H9 (cell line): ENCODE results near the gene SRGN. TPM values are rescaled to one million over a fixed set of nuclear protein-coding genes. Genes with fewer than 3 reads are reported as not detected.

Experiments used
- DNase-seq: peaks from one replicate; pipeline ENCODE4 v3.0.0-alpha.2; 2017
- H2AFZ ChIP-seq: one replicate; pipeline ENCODE4 v1.6.1; 2013; ENCODE audit warnings: mild to moderate bottlenecking, low read length, control low read depth, moderate library complexity
- H2AK5ac ChIP-seq: 2 replicates; pipeline ENCODE4 v1.6.1; 2013; ENCODE audit warnings: low read length, control low read depth, mixed read lengths; ENCODE audit not compliant: insufficient read length
- H2BK120ac ChIP-seq: one replicate; pipeline ENCODE4 v1.6.1; 2013; ENCODE audit warnings: low read depth, mild to moderate bottlenecking, low read length, control low read depth, inconsistent platforms; ENCODE audit not compliant: poor library complexity, severe bottlenecking
- H2BK12ac ChIP-seq: 2 replicates; pipeline ENCODE4 v1.6.1; 2013; ENCODE audit warnings: low read length, control low read depth, mixed read lengths, low read depth; ENCODE audit not compliant: insufficient read length
- H2BK15ac ChIP-seq: 2 replicates; pipeline ENCODE4 v1.6.1; 2013; ENCODE audit warnings: low read depth, low read length, control low read depth
- H2BK20ac ChIP-seq: one replicate; pipeline ENCODE4 v1.6.1; 2013; ENCODE audit warnings: low read depth, mild to moderate bottlenecking, low read length, control low read depth, inconsistent platforms; ENCODE audit not compliant: poor library complexity, severe bottlenecking
- H2BK5ac ChIP-seq: 2 replicates; pipeline ENCODE4 v1.6.1; 2013; ENCODE audit warnings: low read length, control low read depth, mixed read lengths; ENCODE audit not compliant: insufficient read length
- H3K14ac ChIP-seq: 2 replicates; pipeline ENCODE4 v1.6.1; 2013; ENCODE audit warnings: low read length, control low read depth; ENCODE audit not compliant: insufficient read depth
- H3K18ac ChIP-seq: 2 replicates; pipeline ENCODE4 v1.6.1; 2013; ENCODE audit warnings: low read depth, mild to moderate bottlenecking, mixed read lengths, low read length, control low read depth; ENCODE audit not compliant: insufficient read length
- H3K23ac ChIP-seq: 2 replicates; pipeline ENCODE4 v1.6.1; 2013; ENCODE audit warnings: low read length, control low read depth, mixed read lengths, low read depth; ENCODE audit not compliant: insufficient read length
- H3K23me2 ChIP-seq: 2 replicates; pipeline ENCODE4 v1.6.1; 2013; ENCODE audit warnings: low read depth, mild to moderate bottlenecking, mixed read lengths, low read length, control low read depth; ENCODE audit not compliant: insufficient read length, poor library complexity, severe bottlenecking
- H3K27ac ChIP-seq: 2 replicates; pipeline ENCODE4 v1.5.1; 2013; ENCODE audit warnings: low read length, control low read depth, mixed read lengths, low read depth; ENCODE audit not compliant: insufficient read length
- H3K27me3 ChIP-seq: 2 replicates; pipeline ENCODE4 v1.6.1; 2013; ENCODE audit warnings: low read length, control low read depth, inconsistent platforms; ENCODE audit not compliant: insufficient read depth
- H3K4ac ChIP-seq: 2 replicates; pipeline ENCODE4 v1.6.1; 2013; ENCODE audit warnings: low read depth, mild to moderate bottlenecking, control low read depth, inconsistent platforms, low read length, moderate library complexity
- H3K4me1 ChIP-seq: 2 replicates; pipeline ENCODE4 v1.6.1; 2013; ENCODE audit warnings: low read length, control low read depth, inconsistent platforms; ENCODE audit not compliant: insufficient read depth
- H3K4me2 ChIP-seq: 2 replicates; pipeline ENCODE4 v1.6.1; 2013; ENCODE audit warnings: low read length, control low read depth, mixed read lengths; ENCODE audit not compliant: insufficient read length, insufficient read depth
- H3K56ac ChIP-seq: 2 replicates; pipeline ENCODE4 v1.6.1; 2013; ENCODE audit warnings: low read depth, mild to moderate bottlenecking, mixed read lengths, low read length, control low read depth; ENCODE audit not compliant: insufficient read length
- H3K79me1 ChIP-seq: 2 replicates; pipeline ENCODE4 v1.6.1; 2013; ENCODE audit warnings: low read depth, mild to moderate bottlenecking, moderate library complexity, low read length, control low read depth, inconsistent platforms; ENCODE audit not compliant: insufficient read depth, poor library complexity, severe bottlenecking
- H3K79me2 ChIP-seq: 2 replicates; pipeline ENCODE4 v1.6.1; 2013; ENCODE audit warnings: low read length, control low read depth, inconsistent platforms; ENCODE audit not compliant: insufficient read depth
- H3K9ac ChIP-seq: 2 replicates; pipeline ENCODE4 v1.6.1; 2013; ENCODE audit warnings: low read length, control low read depth, mixed read lengths; ENCODE audit not compliant: insufficient read length; ENCODE audit errors: extremely low read depth
- H3K9me3 ChIP-seq: one replicate; pipeline ENCODE4 v1.6.1; 2013; ENCODE audit warnings: low read depth, low read length, inconsistent platforms; ENCODE audit not compliant: control insufficient read depth
- H3T11ph ChIP-seq: one replicate; pipeline ENCODE4 v1.6.1; 2013; ENCODE audit warnings: mild to moderate bottlenecking, low read length, control low read depth, inconsistent platforms
- H4K20me1 ChIP-seq: one replicate; pipeline ENCODE4 v1.6.1; 2013; ENCODE audit not compliant: control insufficient read depth, insufficient read length, insufficient read depth
- H4K5ac ChIP-seq: 2 replicates; pipeline ENCODE4 v1.6.1; 2013; ENCODE audit warnings: low read depth, mild to moderate bottlenecking, mixed read lengths, low read length, control low read depth; ENCODE audit not compliant: insufficient read length
- H4K8ac ChIP-seq: replicated peaks from 2 replicates; pipeline ENCODE4 v1.6.1; 2013; ENCODE audit warnings: low read length, control low read depth, mixed read lengths, low read depth; ENCODE audit not compliant: insufficient read length
- H4K91ac ChIP-seq: 2 replicates; pipeline ENCODE4 v1.6.1; 2013; ENCODE audit warnings: low read depth, mild to moderate bottlenecking, moderate library complexity, mixed read lengths, low read length, control low read depth; ENCODE audit not compliant: insufficient read length
- H3K27ac Mint-ChIP-seq, 3 experiments: 2 replicates in 2 of 3; 3 replicates in 1 of 3; pipeline ENCODE4 v1.8.0; 2020 to 2021; ENCODE audit warnings: mixed read lengths in 3 of 3, mild to moderate bottlenecking in 1 of 3, moderate library complexity in 1 of 3
- H3K27me3 Mint-ChIP-seq: 2 replicates; pipeline ENCODE4 v1.8.0; 2021; ENCODE audit warnings: low read depth, mild to moderate bottlenecking, moderate library complexity, mixed read lengths
- H3K36me3 Mint-ChIP-seq, 3 experiments: 2 replicates in 2 of 3; 3 replicates in 1 of 3; pipeline ENCODE4 v1.8.0; 2020 to 2021; ENCODE audit warnings: low read depth in 3 of 3, mixed read lengths in 3 of 3; ENCODE audit not compliant: insufficient read depth in 1 of 3
- H3K4me1 Mint-ChIP-seq, 2 experiments: 2 replicates each; pipeline ENCODE4 v1.8.0; 2020; ENCODE audit warnings: mixed read lengths in 2 of 2
- H3K4me3 Mint-ChIP-seq, 2 experiments: 2 replicates in 1 of 2; 3 replicates in 1 of 2; pipeline ENCODE4 v1.8.0; 2020 to 2021; ENCODE audit warnings: mild to moderate bottlenecking in 2 of 2, mixed read lengths in 2 of 2, moderate library complexity in 1 of 2
- H3K9me3 Mint-ChIP-seq, 2 experiments: 2 replicates in 1 of 2; 3 replicates in 1 of 2; pipeline ENCODE4 v1.8.0; 2020; ENCODE audit warnings: mild to moderate bottlenecking in 2 of 2, mixed read lengths in 2 of 2, moderate library complexity in 1 of 2
- WGBS: extraction: QIAGEN DNeasy Blood & Tissue Kit; methylation state at CpG from one replicate; pipeline ENCODE4 v1.1.7; 2013; ENCODE audit warnings: missing lambda C conversion rate, low lambda C conversion rate, mixed read lengths; ENCODE audit not compliant: insufficient read length; ENCODE audit errors: extremely low coverage; 5-methylcytosine and 5-hydroxymethylcytosine counted together
- total RNA-seq: library from RNA; stranded (reverse); gene quantifications from 2 replicates; pipeline ENCODE4 v1.2.1, GENCODE V29; 2021
- TF ChIP-seq, protein P1 (sequence below): fragments of 200-600 bp; sonication (generic); conservative IDR thresholded peaks from 3 replicates; pipeline ENCODE4 v1.8.0; 2021; ENCODE audit warnings: antibody characterized with exemption, mild to moderate bottlenecking

SRGN gene
- total RNA-seq, 1 experiment from 2014 or later: not detected

DNA sequence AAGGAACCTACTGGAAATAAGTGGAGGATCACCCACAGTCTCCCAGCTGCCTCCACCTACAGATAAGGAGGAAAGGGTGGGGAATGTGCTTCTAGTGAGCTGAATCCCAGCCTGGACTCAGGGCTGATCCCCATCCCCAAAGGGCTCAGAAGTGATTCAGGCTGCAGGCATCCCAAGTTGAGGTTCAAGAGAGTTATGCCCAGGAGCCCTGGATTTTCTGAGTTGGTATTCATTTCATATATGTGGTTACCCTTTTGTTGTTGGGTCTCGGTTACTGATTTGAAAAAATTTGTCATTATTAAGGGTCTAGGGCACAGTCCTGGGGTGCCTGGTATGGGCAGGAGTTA is 30.0 kb upstream of the SRGN start:
- no peak for DNase-seq
- no peak overlapping the region for H3T11ph ChIP-seq
- H2BK15ac ChIP-seq: no peak overlapping the region
- H2BK120ac ChIP-seq: no peak overlapping the region
- H2AK5ac ChIP-seq: no peak overlapping the region
- no peak overlapping the region for H3K18ac ChIP-seq
- no peaks in the 10 kb centered on the region; a peak in 1 of 5 replicates for H3K9me3 Mint-ChIP-seq
- no peak overlapping the region for H3K9ac ChIP-seq
- H3K27ac ChIP-seq: no peak overlapping the region
- peaks cover 13 to 21% of the 10 kb centered on the region in 2 experiments for H3K4me1 Mint-ChIP-seq
- H3K23ac ChIP-seq: no peak overlapping the region
- peaks cover 5% of the 10 kb centered on the region for H3K27me3 Mint-ChIP-seq
- TF ChIP-seq, protein P1, sequence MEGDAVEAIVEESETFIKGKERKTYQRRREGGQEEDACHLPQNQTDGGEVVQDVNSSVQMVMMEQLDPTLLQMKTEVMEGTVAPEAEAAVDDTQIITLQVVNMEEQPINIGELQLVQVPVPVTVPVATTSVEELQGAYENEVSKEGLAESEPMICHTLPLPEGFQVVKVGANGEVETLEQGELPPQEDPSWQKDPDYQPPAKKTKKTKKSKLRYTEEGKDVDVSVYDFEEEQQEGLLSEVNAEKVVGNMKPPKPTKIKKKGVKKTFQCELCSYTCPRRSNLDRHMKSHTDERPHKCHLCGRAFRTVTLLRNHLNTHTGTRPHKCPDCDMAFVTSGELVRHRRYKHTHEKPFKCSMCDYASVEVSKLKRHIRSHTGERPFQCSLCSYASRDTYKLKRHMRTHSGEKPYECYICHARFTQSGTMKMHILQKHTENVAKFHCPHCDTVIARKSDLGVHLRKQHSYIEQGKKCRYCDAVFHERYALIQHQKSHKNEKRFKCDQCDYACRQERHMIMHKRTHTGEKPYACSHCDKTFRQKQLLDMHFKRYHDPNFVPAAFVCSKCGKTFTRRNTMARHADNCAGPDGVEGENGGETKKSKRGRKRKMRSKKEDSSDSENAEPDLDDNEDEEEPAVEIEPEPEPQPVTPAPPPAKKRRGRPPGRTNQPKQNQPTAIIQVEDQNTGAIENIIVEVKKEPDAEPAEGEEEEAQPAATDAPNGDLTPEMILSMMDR: no peak
- H3K27ac Mint-ChIP-seq: no peak overlapping the region
- no peak overlapping the region for H3K4me2 ChIP-seq
- H3K36me3 Mint-ChIP-seq: no peaks in the 10 kb centered on the region; a peak in 1 of 7 replicates
- H3K79me1 ChIP-seq: no peaks in the 10 kb centered on the region
- no peaks in the 10 kb centered on the region for H3K23me2 ChIP-seq
- H4K91ac ChIP-seq: no peak overlapping the region
- no peak overlapping the region for H4K8ac ChIP-seq
- no peaks in the 10 kb centered on the region for H4K20me1 ChIP-seq
- H2AFZ ChIP-seq: no peak overlapping the region
- WGBS: no CpG with 5 or more reads among the region's 1 CpG
- no peak overlapping the region for H4K5ac ChIP-seq
- H3K4ac ChIP-seq: no peak overlapping the region
- no peaks in the 10 kb centered on the region for H3K4me1 ChIP-seq
- H3K9me3 ChIP-seq: no peaks in the 10 kb centered on the region
- no peak overlapping the region for H2BK5ac ChIP-seq
- no peak overlapping the region for H3K14ac ChIP-seq
- H3K56ac ChIP-seq: no peak overlapping the region
- no peaks in the 10 kb centered on the region for H3K79me2 ChIP-seq
- no peak overlapping the region for H2BK12ac ChIP-seq
- no peak overlapping the region for H3K4me3 Mint-ChIP-seq
- H2BK20ac ChIP-seq: no peak overlapping the region
- no peaks in the 10 kb centered on the region for H3K27me3 ChIP-seq
